ENCODE measurements around the gene SNHG17. TPM values are rescaled to one million over a fixed set of nuclear protein-coding genes. Genes with fewer than 3 reads are reported as not detected.
"Not testable (repeated sequence)": the region's sequence is repeated elsewhere in the genome, so short reads cannot be mapped to it uniquely, and the experiment has no call there.

SNHG17 gene
- polyA plus RNA-seq, 3 donors, result 26.7 to 64.9 (median 28.8) TPM

GRCh38 chr20:38447931-38448675 lies 13.0 kb upstream of the SNHG17 start:
- DNase-seq (ENCODE audit: low read depth in 3 of 3, low spot score in 2 of 3), result no peak

DNA sequence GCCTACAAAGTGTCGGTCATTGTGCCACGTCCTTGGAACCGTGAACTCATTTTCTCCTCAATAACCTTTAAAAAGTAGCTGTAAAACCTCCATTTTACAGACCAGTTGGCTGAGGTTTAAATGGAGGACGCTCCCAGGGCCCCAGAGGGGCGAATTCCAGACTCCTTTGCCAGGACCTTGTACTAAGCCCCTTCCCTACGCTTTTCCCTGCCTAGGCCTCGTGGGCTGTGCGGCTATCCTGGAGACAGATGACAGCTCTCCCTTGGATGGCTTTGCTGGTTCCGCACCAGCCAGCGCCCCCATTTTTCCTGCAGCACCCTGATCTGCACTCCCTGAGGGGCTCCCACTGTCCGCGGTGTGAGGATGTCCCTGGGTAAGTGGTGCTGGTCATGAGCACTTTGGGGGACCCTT lies 12.1 kb upstream of the SNHG17 start:
- DNase-seq (ENCODE audit: low read depth in 3 of 3, low spot score in 2 of 3), result no peak

DNA sequence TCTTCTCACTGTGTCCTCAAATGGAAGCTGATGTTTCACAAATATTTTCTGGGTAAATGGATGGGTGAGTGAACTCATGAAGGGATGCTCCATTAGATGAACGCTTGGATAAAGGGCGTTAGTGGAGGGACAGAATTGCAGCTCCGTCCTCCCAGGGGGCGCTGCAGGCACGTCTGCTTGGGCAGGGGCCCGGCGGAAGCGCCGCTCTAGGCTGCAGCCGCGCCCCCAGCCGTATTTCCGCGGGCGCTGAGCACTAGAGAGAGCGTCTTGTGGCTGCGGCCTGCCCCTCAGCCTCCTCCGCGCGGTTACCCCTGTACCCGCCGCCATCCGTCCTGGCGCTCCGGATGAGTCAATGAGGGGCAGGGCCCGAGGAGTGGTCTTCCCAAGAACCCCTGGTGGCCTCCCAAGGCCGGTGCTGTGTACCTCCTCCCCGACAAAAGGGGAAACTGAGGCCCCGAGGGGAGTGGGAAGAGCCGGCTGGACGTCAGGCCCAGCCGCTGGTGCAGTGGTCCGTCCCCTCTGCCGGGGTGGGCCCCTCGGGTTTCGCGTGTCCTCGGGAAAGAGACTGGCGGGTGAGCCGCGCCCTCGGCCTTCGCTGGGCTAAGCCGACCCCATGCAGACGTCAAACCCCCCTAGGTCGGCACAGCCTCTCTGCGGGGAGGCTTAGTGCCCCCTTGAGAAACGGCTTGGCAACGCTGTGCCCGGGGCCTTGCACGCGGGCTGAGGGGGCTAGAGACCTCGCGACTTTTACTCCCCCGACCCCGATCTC lies 11.5 kb upstream of the SNHG17 start:
- peak; percentile 78 to 85 (median 83) for DNase-seq (ENCODE audit: low read depth in 3 of 3, low spot score in 2 of 3)

DNA sequence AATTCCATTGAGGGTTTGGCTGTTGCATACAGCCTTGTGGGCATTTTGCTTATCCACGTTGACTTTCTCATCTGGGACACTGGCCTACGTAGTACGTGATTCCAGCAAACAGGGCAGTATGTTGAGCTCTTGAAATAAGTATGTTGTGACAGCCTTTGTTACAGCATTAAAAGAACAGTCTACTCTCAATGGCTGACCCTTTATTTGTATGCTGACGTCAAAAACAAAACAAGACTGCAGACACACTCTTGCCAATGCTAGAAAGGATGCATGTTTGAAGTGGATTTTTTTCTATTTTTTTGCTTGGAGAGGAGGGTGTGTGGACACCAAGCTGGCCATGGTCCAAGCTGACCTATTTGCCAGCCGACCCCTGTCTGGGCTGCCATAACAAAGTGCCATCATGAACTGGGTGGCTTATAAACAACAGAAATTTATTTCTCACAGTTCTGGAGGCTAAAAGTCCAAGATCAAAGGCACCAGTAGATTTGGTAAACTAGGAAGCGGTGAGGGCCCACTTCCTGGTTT lies 10.8 kb upstream of the SNHG17 start:
- no peak for DNase-seq (ENCODE audit: low read depth in 3 of 3, low spot score in 2 of 3)

- DNase-seq (ENCODE audit: low read depth in 3 of 3, low spot score in 2 of 3), result no peak
Observed at GRCh38 chr20:38445381-38445796, 10.3 kb upstream of the SNHG17 start.

DNA sequence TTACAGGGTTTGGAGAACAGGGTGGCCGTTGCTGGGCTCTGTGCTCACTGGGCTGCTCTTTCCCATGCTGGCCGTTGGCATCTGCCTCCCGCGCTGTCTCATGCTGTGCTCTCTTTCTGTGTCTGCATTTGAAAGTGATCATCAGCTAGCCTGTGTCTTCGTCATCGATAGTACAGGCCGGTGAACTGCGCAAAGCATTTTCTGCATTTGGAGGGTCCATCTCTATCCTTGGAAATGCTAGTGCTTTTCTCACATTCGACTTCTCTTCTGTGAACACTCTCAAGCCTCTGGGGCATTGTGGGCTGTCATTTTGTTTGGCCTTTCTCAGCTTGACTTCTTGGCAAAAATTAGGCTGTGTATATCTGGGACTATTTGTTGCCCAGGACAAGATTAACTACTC lies 6.8 kb upstream of the SNHG17 start:
- DNase-seq (ENCODE audit: low read depth in 3 of 3, low spot score in 2 of 3), result no peak

DNA sequence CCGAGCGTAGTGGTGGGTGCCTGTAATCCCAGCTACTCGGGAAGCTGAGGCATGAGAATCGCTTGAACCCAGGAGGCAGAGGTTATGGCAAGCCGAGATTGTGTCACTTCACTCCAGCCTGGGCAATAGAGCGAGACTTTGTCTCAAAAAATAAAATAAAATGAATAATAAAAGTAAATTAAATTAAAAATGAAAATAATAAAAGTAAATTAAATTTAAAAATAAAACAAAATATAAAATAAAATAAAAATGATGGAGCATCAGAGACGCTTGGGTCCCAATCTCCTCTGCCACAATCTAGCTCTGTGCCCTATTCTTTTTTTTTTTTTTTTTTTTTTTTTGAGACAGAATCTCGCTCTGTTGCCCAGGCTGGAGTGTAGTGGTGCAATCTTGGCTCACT lies 6.0 kb upstream of the SNHG17 start:
- DNase-seq (ENCODE audit: low read depth in 3 of 3, low spot score in 2 of 3), result not testable (repeated sequence)

DNA sequence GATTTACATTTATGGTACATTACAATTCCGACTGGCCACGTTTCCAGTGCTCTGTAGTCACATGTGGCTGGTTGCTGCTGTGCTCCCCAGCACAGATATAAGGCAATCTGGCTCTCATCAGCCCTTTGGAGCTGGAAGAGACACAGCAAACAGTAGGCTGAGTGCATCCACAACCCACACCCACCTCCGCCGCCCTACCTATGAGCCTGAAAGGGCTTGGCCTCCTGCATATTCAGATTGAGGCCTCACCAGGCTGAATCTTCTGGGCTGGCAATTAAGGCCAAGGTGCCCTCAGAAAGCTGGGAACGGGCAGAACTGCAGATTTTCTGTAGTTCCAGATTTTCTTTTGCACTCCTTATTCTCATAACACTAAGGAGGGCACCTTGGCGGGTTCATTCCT lies 2.7 kb upstream of the SNHG17 start:
- no peak for DNase-seq (ENCODE audit: low read depth in 3 of 3, low spot score in 2 of 3)

GRCh38 chr20:38435555-38435939 lies 419 bp upstream of the SNHG17 start:
- no peak for DNase-seq (ENCODE audit: low read depth in 3 of 3, low spot score in 2 of 3)

GRCh38 chr20:38434301-38434741 lies 807 bp downstream of the SNHG17 start:
- DNase-seq (ENCODE audit: low read depth in 3 of 3, low spot score in 2 of 3), result peak in 1 of 3 donors; percentile 12

DNA sequence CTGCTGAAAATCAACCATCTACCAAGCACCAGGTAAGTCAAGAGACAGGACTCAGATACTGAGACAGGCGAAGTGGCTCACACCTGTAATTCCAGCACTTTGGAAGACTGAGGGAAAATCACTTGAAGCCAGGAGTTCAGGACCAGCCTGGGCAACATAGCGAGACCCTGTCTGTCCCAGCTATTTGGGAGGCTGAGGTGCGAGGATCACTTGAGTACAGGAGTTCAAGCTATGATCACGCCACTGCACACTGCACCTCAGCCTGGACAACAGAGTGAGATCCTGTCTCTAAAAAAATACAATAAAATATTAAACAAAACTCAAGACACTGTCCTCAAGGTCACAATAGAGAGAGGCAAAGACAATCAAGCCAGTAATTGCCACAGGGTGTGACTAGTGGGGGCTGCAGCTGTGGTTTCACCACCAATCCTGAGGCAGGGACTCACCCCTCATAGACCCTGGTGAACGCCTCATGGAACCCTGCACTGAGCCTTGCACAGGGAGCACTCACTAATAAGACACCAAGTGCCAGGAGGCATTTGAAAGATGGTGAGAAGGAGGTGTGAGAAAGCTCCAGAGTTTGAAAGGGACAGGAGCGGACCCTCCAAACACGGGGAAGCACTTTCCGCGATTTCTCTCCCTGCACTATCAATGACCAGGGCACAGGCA lies 1.7 kb downstream of the SNHG17 start:
- no peak for DNase-seq (ENCODE audit: low read depth in 3 of 3, low spot score in 2 of 3)

DNA sequence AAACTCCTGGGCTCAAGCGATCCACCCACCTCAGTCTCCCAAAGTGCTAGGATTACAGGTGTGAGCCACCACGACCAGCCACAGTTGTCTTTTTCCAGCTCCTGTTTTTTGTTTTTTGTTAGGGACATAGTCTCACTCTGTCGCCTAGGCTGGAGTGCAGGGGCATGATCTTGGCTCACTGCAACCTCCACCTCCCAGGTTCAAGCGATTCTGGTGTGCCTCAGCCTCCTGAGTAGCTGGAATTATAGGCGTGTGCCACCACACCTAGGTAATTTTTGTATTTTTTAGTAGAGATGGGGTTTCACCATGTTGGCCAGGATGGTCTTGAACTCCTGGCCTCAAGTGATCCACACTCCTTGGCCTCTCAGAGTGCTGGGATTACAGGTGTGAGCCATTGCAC lies 2.3 kb downstream of the SNHG17 start:
- not testable (repeated sequence) for DNase-seq (ENCODE audit: low read depth in 3 of 3, low spot score in 2 of 3)

- no peak for DNase-seq (ENCODE audit: low read depth in 3 of 3, low spot score in 2 of 3)
Observed at GRCh38 chr20:38432292-38432691, 2.8 kb downstream of the SNHG17 start.

DNA sequence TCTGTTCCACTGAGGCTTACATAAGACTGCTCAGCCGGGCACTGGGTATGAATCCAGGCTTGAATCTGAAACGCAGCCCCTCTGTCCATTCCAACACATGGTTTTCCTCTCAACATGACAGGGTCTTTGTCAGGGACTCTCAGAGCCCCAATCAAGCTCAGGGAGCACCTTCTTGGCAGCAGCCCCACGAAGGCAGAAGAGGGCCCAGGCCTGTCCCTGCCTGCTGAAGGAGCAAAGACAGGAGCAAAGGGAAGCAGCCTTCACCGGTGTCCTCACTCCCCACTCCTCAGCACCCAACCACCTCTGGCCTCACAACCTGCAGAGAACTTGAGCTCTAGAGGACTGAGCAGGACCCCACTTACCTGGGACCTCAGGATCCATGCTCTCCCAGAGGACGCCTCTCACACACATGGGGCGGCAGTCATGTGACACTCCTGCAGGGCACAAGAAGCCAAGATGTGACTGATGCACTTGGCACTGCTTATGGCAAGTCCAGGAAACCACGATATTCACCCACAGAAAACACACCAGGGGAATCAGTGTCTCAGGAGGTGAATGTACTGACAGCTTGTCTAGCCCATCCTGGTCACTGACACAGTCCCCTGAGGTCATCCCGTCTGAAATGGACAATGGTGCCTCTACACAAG lies 4.3 kb downstream of the SNHG17 start:
- no peak for DNase-seq (ENCODE audit: low read depth in 3 of 3, low spot score in 2 of 3)

DNA sequence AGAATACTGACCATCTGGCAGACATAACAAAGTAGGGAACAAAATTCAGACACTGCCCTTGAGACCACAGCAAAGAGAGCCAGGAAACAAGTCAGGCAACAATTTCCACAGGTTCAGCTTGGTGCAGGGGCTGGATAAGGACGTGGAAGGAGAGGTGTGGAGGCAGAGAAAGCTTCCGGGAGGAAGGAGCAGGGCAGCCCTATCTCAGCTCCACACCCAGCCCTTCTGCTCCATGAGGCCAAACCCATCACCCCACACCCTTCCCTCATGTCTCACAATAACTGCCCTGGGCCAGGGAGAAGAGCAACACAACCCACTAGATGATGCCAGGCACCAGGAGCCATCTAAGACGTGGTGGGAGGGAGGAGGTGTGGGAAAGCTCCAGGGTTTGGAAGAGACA lies 5.8 kb downstream of the SNHG17 start:
- no peak for DNase-seq (ENCODE audit: low read depth in 3 of 3, low spot score in 2 of 3)

DNA sequence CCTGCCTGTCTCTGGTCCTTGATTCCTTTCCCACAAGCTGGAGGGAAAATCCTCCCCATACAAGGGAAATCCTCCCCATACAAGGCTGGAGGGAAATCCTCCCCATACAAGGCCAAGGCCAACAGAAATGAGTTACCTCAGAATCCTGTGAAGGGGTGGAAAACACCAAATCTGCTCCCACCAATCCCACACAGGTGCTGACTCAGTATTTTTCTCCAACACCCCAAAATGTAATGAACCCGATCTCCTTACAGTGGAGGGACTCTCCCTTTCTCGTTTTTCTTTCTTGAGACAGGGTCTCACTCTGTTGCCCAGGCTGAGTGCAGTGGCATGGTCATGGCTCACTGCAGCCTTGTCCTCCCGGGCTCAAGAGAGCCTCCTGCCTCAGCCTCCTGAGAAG lies 6.3 kb downstream of the SNHG17 start:
- DNase-seq (ENCODE audit: low read depth in 3 of 3, low spot score in 2 of 3), result no peak

DNA sequence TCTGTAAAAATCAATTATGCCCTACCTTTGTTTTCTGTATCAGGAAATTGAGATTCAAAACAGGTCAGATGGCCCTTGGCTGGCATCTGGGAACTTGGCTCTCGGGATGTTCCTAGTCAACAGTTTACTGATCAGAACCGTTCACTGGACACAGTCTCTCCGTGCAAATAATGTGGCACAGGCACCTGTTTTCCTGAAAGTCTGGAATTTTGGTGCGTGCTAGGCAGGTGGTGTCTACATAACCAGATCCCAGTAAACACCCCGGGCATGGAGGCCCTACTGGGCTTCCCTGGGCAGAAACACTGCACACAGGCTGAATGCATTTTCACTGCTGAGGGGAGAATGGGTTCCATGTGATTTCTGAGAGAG lies 7.5 kb downstream of the SNHG17 start:
- no peak for DNase-seq (ENCODE audit: low read depth in 3 of 3, low spot score in 2 of 3)

GRCh38 chr20:38426006-38426897 lies 8.9 kb downstream of the SNHG17 start:
- no peak for DNase-seq (ENCODE audit: low read depth in 3 of 3, low spot score in 2 of 3)

DNA sequence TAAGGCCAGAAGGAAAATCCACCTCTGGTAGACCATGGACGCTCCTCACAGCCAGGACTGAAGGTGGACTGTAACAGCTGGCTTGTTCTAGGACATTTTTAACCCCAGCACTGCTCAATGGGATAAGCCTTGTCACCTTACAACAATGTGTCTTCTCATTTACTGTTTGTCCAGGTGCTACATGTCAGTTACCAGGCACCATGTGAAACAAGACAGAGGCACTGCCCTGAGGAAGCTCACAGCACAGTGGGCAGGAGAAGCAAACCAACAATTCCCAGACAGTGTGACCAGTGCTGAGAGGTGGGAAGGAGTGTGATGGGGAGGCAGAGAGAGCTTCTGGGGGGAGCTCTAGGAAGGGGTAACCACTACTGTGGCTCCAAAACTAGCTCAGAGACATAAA lies 10.7 kb downstream of the SNHG17 start:
- no peak for DNase-seq (ENCODE audit: low read depth in 3 of 3, low spot score in 2 of 3)

GRCh38 chr20:38423541-38423940 lies 11.6 kb downstream of the SNHG17 start:
- no peak for DNase-seq (ENCODE audit: low read depth in 3 of 3, low spot score in 2 of 3)
